HG03575 (cell line): ENCODE data around the gene GLIS1.
"Not testable (repeated sequence)": the region's sequence is repeated elsewhere in the genome, so short reads cannot be mapped to it uniquely, and the experiment has no call there.

ENCODE experiments used
- ATAC-seq: cut with Tn5 transposase; IDR thresholded peaks from one replicate; pipeline ENCODE4 v1.9.1; 2021; ENCODE audit not compliant: unreplicated experiment, insufficient number of reproducible peaks, low FRiP score; ENCODE audit errors: extremely low read depth

GLIS1 gene

DNA sequence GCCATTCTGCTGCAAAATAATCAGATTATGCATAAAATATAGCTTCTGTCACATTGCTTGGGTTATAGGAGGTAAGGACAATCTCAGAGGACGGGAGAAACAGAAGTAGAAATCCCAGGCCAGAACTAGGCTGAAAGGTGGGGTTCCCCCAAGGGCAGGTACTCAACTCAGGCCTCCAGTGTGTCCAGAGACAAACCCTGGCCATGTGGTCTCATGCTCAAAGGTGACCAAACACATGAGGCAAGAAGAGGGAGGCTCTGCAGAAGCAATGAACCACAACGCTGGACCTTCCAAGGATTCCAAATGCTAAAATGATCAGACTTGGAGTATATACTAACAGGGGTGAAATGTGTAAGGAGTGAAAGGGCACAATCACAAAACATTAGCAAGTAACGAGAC lies 176.0 kb downstream of the GLIS1 start:
- no peak for ATAC-seq

DNA sequence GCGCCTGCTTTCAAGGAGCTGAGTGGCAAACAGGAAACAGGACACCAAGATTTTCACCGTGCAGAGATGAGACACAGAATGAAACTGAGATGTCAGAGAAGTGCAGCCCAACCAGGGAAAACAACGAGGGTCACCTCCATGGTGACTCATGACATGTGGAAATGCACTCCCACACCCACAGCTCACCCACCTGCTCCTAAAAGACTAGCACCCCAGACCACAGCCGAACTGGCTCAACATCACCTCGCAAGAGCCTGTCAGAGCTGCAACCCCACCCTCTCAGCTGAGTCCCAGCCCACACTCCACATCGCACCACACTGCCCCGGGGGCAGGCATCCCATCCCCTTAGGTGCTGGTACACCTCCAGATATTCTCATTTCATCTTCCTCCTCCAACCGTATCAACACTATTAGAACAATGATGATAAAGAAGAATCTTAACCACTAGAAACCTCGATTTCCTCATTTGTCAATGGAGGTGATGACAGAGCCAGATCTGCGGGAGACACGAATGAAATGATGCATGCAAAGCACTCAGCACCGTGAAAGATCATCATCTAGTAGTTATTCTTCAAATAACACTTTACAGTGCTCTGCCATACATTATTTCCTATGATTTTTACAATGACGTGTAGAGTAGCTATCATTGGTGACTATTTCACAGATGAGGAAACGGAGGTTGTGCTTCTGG lies 176.5 kb downstream of the GLIS1 start:
- no peak for ATAC-seq

DNA sequence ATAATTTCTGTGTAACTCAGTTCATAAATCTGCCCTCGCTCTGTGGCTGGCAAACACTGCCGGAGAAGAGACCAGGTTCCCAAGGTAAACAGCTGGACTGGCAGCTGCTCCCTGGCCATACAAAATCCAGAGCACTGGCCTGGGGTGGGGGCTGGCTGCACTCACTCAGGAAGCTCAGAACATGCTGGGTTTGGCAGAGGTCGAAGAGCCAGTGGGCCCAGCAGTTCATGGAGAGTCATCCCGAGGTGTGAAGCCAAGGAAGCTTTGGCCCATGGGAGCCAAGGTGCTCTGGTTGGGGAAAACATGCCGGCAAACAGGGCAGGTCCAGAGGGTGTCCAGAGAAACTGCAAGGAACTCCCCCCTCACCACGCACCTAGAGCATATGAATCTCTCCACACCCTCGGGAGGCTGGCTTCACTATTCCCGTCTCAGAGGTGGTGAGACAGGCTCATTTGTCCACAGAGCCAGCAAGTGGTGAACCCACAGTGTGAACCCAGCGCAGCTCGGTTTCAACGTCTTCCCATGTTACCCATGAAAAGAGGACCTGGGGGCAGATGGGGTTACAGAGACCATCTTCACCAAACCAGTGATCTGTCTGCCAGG lies 177.4 kb downstream of the GLIS1 start:
- no peak for ATAC-seq

DNA sequence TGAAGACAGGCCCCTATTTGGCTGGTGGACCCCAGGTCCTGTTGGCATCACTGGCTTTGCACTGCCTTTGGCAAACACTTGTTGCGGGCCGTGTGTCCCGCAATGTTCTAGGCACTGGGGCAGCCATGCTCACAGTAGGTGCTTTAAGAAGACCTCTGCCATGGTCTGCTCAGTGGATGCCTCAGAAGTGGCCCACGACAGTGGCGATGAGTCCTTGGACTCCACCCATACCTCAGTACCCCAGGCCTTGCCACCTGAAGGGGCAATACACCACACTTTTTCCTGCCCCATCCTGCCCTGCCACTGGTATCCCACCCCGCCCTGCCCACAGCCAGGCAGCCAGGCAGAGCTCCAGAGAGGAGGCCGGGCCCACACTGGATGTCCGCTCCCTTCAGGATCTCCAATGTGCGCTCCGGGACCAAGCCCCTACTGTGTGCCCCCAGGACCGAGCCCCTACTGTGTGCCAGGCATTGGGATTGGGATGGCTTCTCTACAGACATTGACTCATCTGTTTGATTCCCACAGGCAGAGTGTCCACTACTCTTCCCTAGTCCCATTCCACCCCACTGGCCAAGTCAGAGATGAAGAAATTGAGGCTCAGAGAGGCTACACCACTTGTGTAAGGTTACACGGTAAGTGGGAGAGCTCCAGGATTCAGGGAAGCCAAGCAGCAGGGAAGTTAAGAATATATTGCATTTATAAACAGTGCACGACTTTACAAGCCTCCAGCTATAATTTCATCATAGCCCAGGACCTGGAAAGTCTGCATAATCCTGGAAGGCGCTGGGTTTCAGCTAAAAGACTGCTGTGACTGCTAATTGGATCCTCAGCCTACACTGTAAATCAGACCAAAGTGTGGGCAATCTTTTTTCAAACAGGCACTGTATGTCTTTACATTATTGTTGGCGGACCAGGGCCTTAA lies 178.1 kb downstream of the GLIS1 start:
- no peak for ATAC-seq

DNA sequence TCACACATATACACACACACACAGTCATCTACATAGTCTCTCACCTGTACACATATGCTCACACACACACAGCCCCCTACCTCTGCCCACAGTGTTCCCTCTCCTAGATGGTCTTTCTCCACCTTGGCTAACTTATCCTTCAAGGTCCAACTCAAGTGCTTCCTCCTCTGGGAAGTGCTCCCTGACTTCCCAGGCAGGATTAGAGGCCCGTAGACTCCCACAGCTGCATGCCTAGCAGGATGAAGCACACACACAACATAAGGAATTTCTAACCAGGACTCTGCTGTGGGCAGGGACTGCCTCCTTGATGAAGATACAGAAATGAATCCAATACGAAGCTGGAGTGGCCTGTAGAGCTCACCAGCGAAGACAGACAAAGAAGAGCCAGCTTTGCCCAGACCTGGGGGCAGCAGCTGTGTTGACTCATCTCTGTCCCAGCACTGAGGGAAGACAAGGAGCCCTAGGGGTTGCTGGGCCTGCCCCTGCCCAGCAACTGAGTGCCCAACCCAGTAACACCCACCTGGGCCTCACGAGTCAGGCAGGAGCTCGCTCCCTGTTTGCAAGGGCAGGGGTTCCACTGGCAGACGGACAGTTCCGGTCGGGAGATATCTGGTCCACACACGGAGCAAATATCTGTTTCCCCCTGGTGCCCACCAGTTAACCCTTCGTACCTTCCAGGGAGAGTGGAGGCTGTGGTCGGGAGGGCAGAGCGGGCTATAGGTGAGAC lies 178.9 kb downstream of the GLIS1 start:
- ATAC-seq: no peak

DNA sequence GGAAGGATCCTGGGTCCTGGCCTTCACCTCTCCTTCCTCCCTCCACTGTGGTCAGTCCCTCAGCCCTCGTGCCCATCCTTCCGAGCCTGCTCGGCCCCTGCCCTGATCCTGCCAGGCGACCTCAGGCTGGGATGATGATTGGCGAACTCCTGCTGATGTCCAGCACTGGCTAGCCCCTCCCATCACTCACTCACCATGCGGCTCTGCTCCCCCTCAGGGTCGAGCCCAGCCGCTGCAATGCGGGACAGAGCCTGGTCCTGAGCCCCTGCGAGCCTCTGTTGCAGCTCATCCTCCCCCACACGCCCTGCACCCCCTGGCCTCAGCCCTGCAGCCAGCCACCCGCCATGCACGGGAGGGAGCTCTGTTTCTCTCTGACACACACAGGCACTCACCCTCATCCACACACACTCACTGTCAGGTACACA lies 179.6 kb downstream of the GLIS1 start:
- no peak for ATAC-seq

DNA sequence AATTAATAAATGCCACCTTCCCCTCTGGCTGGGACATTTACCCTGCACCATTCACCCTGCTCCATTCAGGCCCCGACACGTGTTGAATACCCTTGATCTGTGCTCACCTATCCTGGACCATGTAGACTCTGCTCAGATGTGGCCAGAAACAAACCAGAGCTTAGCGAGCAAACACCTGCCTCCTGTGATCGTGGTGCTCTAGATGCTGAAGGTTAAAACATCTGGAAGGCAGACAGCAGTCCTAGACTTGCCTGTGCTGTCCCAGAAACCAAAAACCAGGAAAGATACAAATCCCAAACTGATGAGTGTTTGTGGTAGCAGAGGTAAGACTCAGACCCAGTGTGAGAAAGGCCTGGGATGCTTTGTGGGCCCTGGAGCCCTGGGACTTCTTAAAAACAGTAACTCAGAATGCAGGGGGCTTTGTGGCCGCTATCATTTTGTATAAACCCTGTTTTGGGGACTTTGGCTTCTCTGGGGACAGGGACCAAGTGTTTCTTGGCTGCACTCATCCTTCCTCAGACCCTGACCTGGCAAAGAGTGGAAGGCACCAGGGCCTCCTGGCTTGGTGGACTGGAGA lies 180.1 kb downstream of the GLIS1 start:
- ATAC-seq: no peak

DNA sequence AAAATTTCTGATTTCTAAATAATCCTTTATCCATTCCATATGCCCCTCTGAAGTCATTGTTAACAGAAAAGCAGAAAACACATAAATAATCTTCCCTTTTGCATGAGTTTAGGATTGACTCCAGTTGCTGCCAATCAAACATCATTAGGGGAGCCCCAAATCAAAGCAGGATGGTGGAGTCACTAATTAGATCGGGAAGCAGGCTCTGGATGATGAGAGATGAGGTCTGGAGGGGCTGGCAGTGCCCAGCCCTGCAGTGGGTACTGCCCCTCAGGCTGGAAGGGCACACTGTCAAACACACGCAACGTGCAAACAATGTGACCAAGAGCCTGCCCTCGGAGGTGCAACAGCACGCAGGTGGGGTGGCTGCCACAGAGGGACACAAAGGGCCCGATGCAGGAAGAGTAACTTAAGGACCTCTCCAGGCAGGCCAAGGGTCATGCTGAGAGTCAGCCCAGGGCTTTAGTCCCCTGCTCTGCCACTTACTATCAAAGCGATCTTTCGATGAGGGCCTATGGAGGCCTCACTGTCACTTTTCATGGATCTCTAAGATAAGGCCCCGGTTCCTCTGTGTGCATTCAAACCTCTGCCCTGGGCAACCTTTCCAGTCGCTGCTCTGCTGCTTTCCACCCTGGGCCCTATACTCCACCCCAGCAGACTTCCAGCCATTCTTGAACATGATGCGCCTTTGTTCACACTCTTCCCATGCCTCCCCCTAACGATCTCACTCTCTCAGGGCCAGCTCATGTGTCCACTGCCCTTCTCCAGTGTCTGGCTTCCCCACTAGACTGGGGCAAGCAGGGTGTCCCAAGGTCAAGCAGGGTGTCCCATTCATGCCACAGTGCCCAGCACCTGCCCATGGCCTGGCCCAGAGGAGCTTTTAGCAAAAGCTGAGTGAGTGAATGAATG lies 180.9 kb downstream of the GLIS1 start:
- no peak for ATAC-seq

DNA sequence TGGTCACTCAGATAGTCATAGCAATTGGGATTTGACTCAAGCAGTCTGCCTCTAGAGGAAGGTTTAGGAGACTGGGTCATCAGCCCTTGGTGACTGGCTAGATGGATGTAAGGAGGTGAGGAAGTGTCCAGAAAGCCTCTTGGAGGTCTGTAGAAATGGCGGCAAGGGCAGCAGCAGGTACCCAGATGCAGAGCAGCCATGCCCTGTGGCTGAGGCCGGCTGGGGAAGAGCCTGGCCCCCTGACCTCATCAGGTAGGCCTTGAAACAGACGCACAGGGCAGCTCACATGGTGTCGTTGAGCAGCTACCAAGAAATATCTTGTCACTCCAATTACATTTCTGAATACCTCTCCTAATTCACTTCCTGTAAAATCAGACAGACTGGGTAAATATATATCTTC lies 181.6 kb downstream of the GLIS1 start:
- no peak for ATAC-seq

DNA sequence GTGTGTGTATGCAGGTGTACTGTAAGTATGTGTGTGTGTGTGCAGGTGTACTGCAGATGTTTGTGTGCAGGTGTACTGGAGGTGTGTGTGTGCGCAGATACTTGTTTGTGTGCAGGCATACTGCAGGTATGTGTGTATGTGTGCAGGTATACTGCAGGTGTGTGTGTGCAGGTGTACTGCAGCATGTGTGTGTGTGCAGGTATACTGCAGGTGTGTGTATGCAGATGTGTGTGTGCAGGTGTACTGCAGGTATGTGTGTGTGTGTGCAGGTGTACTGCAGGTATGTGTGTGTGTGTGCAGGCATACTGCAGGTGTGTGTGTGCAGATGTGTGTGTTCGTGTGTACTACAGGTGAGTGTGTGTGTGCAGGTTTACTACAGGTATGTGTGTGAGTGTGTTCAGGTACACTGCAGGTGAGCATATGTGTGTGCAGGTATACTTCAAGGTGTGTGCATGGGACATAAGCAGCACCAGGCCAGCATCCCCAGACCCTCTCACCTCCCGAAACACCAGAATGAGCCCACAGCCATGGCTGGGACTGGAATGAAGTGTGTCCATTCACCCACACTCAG lies 182.2 kb downstream of the GLIS1 start:
- no peak for ATAC-seq

DNA sequence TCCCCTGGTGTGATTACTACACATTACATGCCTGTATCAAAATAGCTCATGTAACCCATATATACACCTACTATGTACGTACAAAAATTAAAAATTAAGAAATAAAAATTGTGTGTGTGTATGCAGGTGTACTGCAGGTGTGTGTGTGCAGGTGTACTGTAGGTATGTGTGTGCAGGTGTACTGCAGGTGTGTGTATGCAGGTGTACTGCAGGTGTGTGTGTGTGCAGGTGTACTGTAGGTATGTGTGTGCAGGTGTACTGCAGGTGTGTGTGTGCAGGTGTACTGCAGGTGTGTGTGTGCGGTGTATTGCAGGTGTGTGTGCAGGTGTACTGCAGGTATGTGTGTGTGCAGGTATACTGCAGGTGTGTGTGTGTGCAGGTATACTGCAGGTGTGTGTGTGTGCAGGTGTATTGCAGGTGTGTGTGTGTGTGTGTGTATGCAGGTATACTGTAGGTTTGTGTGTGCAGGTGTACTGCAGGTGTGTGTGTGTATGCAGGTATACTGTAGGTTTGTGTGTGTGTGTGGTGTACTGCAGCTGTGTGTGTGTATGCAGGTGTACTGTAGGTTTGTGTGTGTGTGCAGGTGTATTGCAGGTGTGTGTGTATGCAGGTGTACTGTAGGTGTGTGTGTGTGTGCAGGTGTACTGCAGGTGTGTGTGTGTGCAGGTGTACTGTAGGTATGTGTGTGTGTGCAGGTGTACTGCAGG lies 183.2 kb downstream of the GLIS1 start:
- ATAC-seq: not testable (repeated sequence)

DNA sequence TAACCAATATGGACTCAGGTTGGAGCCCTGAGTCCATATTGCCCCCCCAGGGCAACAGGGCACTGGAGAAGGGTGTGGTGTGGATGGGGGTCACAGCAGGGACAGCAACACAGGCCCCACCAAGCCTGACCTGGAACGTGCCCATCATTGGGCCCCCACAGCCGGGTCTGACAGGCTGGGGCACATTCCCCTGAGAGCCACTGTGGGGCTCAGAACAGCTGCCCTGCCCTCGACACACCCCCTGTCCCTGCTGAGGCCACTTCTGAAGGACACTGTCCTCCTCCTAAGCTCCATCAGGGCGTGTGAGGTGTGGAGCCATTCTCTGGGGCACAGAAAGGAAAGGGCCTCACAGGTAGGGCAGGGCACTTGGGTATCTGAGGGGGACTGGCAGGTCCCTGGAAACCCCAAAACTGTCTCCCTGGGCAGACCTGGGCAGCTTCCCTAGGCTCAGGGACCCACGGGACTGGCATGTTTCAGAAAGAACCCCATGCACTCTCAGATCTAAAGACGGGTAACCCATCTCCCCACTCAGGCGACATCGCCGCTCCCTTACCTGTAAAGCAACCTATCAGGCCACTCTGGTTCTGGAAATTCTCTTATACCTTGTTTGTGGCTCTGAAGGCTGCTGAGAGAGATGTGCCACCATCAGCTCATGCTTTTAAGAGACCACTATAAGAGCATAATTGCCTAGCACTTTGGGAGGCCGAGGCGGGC lies 184.2 kb downstream of the GLIS1 start:
- ATAC-seq: no peak

DNA sequence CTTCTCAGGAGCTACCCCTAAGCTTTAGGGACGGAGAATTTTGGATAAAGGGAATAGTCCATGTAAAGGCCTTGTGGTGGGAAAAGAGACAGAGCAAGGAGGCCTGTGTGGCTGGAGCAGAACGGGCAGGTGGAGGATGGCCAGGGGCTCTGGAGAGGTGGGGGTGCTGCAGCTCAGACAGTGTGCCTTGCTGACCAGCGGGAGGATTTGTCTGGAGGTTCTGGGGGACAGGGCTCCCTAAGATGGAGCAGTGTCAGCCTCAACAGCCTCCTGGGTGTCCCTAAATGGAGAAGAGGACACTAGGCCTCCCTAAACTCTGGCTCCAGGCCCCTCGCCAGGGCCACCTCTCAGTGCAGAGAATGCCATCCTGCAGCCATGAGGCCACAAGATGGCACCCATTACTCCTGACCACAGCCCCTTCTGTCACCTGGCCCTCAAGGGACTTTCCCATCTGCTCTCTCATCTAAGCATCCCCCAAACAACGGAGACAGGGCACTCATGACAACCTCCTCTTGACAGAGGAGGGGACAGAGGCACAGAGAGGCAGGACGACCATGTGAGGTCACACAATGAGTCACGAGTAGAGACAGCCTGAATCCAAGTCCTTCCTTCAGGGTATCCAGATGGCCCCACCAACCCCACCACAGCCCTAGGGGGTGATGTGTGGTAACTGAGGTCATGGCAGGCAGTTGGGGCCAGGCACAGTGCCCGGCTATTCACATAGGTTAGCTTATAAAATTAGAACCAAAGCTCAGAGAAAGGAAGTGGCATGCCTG lies 185.0 kb downstream of the GLIS1 start:
- no peak for ATAC-seq

DNA sequence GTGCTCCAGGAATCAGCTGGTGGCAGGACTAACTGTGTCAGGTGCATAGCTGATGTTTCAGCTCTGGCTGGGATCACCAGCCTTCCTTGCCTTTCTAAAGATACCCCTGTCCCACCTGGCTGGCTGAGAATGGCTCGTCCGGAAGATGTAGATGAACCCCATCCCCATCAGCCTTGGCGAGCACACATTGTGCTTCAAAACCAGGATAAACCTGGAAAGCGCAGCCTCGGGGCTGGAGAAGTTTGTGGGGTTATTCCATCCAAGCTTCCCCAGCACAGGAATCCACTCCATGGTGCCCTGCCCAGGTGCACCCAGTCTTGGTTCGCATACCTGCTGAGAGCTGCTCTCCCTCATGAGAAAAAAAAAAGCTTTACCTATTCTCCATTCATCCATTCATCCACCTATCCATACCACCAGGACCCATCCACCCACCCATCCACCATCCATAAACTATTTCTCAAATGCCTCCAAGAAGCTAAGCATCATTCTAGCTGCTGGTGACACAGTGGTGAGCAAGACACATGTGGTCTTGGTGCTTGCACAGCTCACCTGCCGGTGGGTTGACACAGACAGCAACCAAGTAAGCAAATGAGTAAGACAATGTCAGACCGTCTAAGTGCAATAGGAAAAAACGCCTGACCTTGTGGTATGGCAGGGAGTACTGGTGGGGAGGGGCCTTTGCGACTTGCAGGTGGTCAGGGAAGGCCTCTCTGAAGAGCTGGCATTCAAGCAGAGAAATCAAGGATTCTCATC lies 185.8 kb downstream of the GLIS1 start:
- ATAC-seq: no peak

DNA sequence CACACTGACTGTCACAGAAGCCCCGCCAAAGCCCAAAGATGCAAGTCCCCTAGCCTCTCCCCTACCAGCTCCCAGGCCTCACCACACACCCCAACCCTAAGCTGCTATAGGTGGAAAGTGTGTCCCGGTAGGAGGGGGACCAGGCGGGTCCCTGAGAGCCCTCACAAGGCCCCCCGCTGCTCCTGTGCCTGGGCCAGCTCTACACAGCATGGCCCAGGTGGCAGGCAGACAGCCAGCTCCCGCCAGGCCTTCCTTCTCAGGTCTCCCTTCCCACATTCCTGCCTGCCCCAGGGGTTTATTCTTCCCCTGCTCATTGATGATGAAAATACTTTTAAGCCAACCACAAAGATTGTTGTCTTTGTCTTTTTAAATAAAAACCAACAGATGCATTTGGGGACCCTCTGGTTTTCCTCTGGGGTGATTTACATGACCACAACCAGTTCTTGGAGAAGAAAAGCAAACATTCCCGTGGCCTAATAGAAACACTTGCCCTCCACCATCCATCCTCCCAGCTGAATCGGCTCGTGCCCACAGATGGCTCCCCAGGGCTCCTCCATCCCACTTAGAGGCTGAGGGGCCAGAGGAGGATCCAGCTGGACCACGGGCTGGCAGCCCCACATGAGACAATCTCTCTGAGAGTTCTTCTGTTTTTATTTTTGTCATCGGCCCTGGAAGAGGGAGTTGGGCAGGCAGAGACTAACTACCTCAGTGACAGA lies 186.7 kb downstream of the GLIS1 start:
- no peak for ATAC-seq
